K562 (cell line): ENCODE data around the gene LRP6. TPM values are rescaled to one million over a fixed set of nuclear protein-coding genes. Genes with fewer than 3 reads are reported as not detected.

Experiments used
- ARID1B ChIP-seq: fragments of 450-650 bp; IDR thresholded peaks from 2 replicates; pipeline ENCODE4 v1.6.1; 2016; ENCODE audit warnings: antibody characterized with exemption, mild to moderate bottlenecking, inconsistent platforms
- GTF3C2 ChIP-seq: IDR thresholded peaks from 3 replicates; pipeline ENCODE4 v1.6.1; 2011; ENCODE audit warnings: borderline replicate concordance, mild to moderate bottlenecking, moderate library complexity; ENCODE audit not compliant: insufficient read length; ENCODE audit errors: extremely low read depth
- TEAD1 ChIP-seq, 2 experiments: fragments of 450-650 bp in 1 of 2; sonication (generic) in 1 of 2; formaldehyde crosslinking; IDR thresholded peaks; 2 replicates each; pipeline versions ENCODE4 v1.4.0 to v1.8.0; 2020 to 2022; ENCODE audit warnings: mild to moderate bottlenecking in 2 of 2, missing genetic modification reagents in 1 of 2
- VEZF1 ChIP-seq: fragments of 200-800 bp; sonication (Bioruptor generic); IDR thresholded peaks from 2 replicates; pipeline ENCODE4 v1.6.1; 2017; ENCODE audit warnings: missing genetic modification characterization, missing compliant biosample characterization
- ZBTB26 ChIP-seq: fragments of 450-650 bp; formaldehyde crosslinking; IDR thresholded peaks from 2 replicates; pipeline ENCODE4 v1.4.0; 2022; ENCODE audit warnings: missing genetic modification characterization
- ZNF316 ChIP-seq: fragments of 450-650 bp; IDR thresholded peaks from 2 replicates; pipeline ENCODE4 v1.6.1; 2016
- polyA plus RNA-seq, 8 experiments: library from polyadenylated mRNA; depleted of rRNA in 4 of 8; stranded (reverse) in 5 of 8; unstranded in 3 of 8; fragments of >200 nt; fragmentation: Nextera tagmentation in 2 of 8; fragmentation: Illumina TruSeq in 1 of 8; extraction: Ambion mirVana in 2 of 8; extraction: Trizol in 1 of 8; gene quantifications; 2 replicates each; pipeline versions ENCODE4 v1.2.1 to v1.2.3, GENCODE V29; 2011 to 2014; ENCODE audit warnings: inconsistent platforms in 1 of 8, missing spikeins in 1 of 8
- total RNA-seq, 7 experiments: library from RNA; depleted of rRNA in 6 of 7; stranded (reverse); fragments of >200 nt in 6 of 7; fragmentation: Illumina TruSeq in 2 of 7; extraction: Trizol in 2 of 7; gene quantifications; 2 replicates each; pipeline versions ENCODE4 v1.2.1 to v1.2.3, GENCODE V29; 2011 to 2021; ENCODE audit warnings: low replicate concordance in 1 of 7

LRP6 gene
- total and polyA plus RNA-seq, 9 of the 15 experiments (the other 6 are each of a cell fraction or from before 2014, with no cell fraction given) = 3.0 to 17.0 (median 10.8) TPM

GRCh38 chr12:12216349-12217017, 50.4 kb downstream of the LRP6 start (continued):
- TF ChIP-seq ARID1B (peak; percentile 39), ZNF316 (peak; percentile 86), VEZF1 (CRISPR knock-in tag) (peak; percentile 71), TEAD1 (CRISPR knock-in tag; IDR thresholded peaks at IDR 0.05) (no peak), GTF3C2 (no peak), ZBTB26 (CRISPR knock-in tag) (no peak)
- TF ChIP-seq, all 486 proteins: peak for 16
